T-helper 1 cell treated with Interleukin-12 subunit alpha and Interleukin-12 subunit beta and Interleukin-4 antibody, amounts not matched to agents 30 ng/mL and 1 ng/mL, for 36 hours (primary cell): ENCODE measurements around the gene LSP1. TPM values are rescaled to one million over a fixed set of nuclear protein-coding genes. Genes with fewer than 3 reads are reported as not detected.

Experiments
- intact Hi-C: fragments of 100-400 bp; cut with micrococcal nuclease; formaldehyde crosslinking; loops from one replicate; pipeline ENCODE4 v1.15.1; 2024
- total RNA-seq: library from RNA; stranded (reverse); gene quantifications from 2 replicates; pipeline ENCODE4 v1.2.3, GENCODE V29; 2022

The LSP1 gene
- total RNA-seq, 1 donor from 2014 or later: 418 TPM

DNA sequence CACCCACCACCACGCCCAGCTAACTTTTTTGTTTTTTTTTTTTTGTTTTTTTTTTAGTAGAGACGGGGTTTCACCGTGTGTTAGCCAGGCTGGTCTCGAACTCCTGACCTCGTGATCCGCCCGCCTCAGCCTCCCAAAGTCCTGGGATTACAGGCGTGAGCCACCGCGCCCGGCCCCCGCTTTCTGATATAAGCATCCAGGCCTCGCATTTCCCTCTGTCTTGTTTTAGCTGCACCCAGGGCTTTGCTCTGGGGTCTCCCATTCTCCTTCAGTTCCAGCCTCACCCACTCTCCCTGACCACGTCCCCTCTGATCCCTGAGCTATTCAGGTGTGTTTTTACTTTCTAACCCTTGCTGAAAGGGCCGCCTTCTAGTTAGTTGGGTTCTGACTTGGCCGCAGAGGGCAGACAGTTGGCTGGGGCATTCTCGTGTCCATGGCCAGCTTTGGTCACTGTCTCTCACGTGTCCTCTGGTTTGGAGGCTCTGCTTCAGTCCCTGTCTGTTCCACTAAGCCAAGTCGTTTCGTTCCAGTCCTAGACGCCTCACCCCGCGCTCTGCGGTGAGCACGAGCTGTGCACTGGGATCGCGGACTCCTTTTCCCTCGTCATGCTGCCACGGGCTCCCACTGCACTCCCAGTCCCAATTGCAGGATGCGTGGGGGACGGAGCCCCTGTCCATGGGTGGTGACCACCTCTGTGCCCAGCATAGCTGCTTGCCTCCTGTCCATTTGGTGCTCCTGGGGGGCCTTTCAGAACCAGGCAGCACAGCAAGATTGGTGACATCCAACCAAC, 60.6 kb downstream of the LSP1 start:
- intact Hi-C loops: loop anchor here (2.0 kb wide), 1 partner anchor 21 kb away; no protein-coding TSS in a partner anchor

DNA sequence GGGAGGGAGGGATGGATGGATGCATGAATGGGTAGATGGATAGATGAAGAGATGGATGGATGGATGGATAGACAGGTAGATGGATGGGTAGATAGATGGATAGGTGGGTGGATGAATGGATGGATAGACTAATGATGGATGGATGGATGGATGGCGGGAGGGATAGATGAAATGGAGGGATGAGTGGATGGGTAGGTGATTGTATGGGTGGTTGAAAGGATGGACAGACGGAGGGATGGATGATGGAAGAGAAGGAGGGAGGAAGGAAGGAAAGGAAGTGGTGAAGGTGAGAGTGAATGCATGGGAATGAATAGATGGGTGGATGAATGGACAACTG, 62.9 kb downstream of the LSP1 start:
- intact Hi-C loops: loop anchor here (1.0 to 5.0 kb wide), 3 partner anchors 23 to 63 kb away; partner anchors contain the start of gene LSP1

DNA sequence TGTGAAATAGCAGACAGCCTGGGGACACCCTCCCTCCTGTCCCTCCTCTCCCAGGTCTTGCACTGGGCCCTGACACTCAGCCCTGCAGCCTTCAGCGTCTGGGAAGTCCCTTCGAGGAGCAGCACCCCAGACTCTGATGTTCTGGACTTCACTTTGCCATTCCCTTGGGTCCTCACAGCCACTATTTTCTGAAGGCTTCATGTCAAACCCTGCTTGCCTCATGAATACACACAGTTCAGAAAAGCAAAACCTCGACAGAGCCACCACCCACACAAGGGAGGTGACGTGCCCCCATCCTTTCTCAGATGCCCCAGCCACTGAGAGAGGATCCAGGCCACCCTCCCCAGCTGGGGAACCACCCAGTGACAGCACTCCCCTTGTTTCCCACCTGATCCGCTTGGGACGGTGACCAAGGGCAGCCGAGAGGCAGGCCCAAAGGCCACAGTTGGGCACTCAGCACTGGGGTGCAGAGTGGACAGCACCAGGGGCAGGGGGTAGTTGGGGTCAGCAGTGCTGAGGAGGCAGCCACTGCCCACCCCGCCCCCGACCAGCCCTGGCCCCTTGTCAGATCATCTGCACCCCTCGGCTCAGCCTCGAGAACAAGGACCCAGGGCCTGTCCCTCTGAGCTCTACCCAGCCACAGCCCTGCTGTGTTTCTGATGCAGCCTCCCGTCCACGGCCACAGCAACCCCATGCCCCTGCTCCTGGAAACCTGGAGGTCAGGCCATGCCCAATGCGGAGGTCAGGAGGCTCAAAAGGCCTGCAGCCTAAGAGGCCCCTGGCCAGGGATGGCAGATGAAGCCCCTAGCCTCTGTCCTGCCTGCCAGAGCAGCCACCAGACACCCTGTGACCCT, 63.5 kb downstream of the LSP1 start:
- intact Hi-C loops: loop anchor here (5.0 kb wide), 2 partner anchors 34 to 64 kb away; partner anchors contain the start of gene LSP1

DNA sequence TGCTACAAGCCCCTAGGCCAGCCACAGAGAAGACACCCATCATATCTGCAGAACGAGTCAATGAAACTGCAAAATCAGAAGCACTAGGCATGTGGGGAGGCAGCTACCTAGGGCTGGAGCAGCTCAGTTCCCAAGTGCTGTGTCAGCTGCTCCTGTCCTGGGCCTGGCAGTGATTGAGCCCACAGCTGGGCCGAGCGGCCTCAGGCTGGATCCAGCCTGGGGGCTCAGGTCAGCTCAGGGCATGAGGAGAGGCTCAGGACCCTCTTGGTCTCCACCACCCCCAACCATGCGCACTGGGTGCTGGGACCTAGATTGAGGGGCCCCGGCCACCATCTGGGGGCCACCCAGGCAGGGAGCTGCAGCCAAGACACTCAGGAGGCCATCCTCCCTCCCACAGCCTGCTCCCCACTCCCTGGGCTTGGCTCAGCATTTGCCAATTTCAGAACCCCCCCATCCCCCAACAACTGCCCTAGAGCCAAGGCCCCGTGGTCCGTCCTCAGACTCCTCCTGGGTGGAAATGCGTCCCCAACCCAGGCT, 64.2 kb downstream of the LSP1 start:
- intact Hi-C loops: loop anchor here (5.0 kb wide), 2 partner anchors 35 to 65 kb away; partner anchors contain the start of gene LSP1

DNA sequence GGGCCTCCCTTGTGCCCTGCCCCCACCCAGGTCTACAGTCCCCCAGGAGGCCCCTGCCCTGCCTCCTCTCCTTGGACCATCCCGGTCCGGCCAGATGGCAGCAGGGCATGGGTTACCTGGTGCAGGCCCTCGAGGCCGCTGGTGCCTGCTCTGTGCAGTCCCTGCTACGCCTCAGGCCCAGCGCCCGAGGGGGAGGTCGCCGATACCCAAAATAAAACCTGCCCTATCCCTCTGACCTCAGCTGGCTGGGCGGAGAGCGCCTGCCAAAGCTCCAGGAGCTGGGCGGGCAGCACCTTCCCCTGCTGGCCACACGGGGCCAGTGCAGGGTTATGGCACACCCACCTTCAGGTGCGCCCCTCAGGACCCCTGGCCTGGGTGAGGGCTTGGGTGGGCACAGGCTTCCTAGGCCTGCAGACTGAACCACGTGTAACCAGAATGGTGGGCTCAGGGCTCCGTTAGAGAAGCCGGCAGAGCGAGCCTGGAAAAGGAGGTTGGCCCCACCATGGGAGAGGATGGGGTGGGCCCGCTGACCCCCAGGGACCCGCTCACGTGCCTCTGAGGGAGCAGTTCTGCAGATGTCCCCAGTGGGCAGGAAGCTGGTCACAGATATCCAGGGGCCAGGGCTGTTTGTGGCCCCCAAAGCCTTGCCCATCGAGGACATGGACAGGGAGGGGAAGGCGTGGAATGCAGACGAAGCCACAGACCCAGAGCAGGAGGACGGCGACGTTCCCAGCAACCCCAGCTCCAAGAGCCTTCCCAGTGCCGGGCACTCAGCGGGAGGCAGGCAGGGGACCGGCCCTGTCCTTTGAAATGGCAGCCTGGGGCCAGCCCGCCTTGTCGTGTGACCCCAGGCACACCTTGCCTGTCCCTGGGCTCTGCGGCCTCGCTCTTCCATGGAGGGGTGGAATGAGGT, 64.9 kb downstream of the LSP1 start:
- intact Hi-C loops: loop anchor here (2.0 to 5.0 kb wide), 3 partner anchors 35 to 79 kb away; partner anchors contain the start of genes LSP1 and TNNI2

DNA sequence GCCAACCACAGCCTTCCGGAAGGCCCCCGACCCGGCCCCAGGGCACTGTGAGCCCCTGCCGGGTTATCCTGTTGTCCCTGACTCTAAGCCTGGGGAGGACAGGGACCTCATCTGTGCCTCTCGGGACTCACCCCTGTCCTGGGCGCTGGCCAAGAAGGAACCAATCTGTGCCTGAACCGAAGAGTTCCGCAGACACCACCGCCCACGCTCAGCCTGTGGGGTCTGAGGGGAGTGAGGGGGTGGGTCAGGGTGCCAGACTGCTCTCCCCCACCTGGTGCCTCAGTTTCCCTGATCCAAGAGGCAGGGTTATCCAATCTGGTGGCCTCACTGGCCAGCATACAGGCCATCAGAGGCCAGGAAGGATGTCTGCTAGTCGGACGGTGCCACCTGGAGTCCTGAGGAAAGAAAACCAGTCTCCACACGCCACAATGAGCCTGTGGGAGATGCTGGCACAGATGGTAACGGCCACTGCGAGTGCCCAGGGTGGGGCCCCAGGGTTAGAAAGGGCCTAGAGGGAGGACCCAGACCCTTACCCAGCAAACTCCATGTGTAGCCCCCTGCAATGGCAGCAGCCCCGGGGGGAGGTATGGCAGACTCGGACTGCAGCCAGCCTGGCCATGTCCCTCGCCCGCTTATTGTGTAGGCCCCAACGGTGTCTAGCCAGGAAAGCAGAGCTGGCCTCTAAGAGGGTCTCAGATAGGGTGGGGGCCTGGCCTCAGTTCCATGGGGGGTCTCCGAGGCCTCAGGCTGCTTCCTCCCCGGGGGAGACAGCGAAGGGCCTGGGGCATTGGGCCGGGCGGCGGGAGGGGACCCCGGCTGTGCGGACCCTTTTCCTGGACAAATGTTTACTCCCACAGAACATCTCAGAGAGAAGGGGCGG, 65.8 kb downstream of the LSP1 start:
- intact Hi-C loops: loop anchor here (2.0 to 5.0 kb wide), 3 partner anchors 36 to 80 kb away; partner anchors contain the start of genes LSP1 and TNNI2

DNA sequence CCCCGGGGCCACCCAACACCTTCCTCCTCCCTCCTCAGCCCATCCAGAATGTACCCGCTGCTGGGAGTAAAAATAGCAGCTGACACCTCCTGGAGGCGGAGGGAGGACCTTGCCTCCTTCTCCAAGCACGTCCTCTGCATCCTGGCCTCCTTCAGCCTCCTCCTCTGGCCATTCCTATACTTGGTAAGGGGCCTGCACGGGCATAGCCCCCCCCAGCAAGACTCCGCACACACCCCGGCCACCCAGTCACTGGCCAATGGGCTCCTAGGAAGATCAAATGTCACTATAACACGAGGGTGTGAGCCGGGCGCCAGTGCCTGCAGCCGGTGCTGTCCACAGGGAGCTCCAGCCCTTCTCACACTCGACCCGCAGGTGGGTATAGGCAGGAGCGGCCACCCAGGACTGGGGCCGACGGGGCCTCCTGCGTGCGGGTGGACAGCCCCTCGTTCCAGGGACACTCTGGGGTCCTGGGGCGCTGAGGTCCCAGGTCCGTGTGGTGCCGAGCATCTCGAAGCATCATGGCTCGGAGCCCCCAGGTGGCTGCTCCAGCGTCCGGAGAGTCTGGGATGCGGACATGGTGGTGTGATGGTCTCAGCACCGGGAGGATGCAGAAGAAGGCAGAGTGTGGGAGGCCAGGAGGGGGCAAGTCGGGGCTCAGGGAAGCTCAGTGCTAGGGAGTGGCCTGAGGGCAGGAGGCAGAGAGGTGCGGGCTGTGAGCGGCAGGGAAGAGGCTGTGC, 66.7 kb downstream of the LSP1 start, which contains the start of gene TNNT3:
TNNT3 (plus strand) TSS at position 313 of the 737 bp plus-strand sequence. CDS start 3,172 bp downstream, outside the sequence.
- intact Hi-C loops: loop anchor here (2.0 to 5.0 kb wide), 3 partner anchors 37 to 81 kb away; partner anchors contain the start of genes LSP1 and TNNI2

DNA sequence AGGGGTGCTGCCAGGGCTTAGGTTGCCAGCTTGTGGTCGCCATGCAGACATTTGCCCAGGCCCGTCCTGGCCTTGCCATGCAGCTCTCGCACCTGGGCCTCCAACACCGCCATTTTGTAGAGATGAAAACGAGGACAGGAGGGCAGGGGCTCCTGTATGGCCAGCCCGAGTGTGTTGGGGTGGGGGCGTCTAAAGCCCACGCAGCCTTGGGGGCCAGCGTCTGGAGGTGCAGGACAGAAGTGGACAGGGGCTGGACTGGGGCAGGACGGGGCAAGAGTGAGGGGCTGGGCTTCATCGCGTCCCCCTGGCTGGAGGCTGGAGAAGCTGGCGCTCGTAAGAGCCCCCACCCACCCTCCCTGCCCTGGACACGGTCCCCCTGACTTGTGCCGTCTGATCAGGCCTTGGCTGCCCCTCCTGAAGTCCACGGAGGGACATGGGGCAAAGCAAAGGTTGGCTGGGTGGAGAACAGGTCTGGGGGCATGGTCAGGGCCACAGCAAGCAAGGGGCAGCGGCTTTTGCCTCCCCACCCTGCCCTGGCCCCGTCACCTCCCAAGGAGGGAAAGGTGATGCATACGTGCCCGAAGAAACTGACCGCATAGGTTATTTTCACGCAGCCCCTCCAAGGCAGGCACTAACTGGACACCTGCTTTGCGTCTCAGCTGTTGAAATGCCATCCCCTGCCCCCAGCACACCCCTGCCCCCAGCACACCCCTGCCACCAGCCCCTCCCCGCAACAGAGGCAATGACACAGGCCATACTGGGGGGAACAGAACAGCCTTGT, 67.4 kb downstream of the LSP1 start:
- intact Hi-C loops: no loop called here

DNA sequence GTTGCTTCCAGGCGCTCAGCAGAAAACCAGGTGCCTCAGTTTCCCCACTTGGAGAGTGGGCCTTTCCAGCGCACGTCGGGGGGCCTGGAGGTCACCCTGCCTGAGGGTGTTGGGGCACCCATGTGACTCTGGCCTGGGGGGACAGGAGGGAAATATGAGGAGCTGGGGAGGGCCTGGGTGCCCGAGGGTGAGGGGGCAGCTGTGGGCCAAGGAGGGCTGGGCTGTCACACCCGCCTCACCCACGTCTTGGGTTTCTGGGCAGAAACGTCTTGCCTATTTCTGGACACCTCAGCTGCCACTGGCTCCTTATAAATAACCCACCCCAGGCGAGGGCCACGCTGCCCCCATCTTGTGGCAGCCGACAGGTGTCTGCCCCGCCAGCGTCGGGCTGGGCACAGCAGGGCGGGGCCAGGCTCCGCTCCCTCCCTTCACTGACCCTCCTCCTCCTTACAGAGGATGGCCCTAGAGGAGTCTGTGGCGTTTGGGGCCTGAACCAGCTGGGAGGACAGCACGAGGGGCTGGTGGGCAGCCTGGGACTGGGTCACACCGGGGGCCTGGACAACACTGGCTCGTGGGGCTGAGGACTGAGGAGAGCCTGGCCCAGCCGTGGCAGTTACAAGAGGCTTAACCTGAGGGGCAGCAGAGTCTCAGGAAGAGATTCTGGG, 68.2 kb downstream of the LSP1 start:
- intact Hi-C loops: no loop called here

DNA sequence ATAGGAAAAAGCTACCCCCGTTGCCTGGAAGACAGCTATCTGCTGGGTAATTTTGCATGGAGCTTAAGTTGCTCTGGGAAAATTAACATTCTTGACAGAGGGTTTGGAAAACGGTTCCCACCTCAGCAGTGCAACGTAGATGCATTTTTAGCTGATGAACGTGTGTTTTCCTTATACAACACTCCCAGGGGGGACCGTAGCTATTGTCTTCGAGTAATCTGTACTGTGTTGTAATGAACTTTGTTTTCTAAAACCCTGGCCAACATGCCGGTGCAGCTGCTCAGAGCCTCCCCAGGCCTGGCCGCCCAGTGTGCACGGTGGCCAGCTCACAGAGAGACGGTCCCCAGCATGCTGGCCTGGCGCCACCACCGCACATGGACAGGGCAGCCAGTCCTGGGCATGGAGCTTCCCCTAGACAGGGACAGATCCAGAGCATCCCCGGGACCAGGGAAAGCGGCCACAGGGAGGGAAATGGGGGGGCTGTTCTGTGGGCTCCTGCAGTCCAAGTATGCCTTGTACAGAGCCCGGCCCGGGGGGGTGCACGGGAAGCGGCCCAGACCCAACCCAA, 68.8 kb downstream of the LSP1 start:
- intact Hi-C loops: no loop called here

DNA sequence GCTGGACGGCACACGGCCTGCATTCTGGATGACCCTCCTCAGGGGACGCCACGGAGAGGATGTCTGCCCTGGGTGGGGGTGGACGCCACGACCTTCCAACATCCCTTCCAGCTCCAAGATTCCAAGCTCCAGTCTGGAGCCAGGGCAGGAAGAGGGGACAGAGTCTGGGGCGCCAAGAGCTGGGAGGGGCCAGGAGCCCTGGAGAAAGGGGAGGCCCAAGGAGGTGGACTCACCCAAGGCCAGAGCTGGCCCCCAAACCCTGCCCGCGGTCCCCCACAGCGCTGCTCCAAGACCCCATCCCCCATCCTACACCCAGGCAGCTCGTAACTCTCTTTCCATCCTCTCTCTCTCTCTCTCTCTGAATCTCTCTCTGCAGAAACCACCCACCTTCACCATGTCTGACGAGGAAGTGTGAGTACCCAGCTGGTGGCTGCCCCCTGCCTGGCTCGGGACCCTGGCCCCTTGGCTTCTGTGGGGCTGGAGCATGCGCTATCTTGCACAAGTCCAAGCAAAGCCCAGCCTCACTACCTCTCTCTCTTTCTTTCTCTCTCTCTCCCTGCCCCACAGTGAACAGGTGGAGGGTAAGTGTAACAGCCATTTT, 69.7 kb downstream of the LSP1 start:
- intact Hi-C loops: no loop called here

DNA sequence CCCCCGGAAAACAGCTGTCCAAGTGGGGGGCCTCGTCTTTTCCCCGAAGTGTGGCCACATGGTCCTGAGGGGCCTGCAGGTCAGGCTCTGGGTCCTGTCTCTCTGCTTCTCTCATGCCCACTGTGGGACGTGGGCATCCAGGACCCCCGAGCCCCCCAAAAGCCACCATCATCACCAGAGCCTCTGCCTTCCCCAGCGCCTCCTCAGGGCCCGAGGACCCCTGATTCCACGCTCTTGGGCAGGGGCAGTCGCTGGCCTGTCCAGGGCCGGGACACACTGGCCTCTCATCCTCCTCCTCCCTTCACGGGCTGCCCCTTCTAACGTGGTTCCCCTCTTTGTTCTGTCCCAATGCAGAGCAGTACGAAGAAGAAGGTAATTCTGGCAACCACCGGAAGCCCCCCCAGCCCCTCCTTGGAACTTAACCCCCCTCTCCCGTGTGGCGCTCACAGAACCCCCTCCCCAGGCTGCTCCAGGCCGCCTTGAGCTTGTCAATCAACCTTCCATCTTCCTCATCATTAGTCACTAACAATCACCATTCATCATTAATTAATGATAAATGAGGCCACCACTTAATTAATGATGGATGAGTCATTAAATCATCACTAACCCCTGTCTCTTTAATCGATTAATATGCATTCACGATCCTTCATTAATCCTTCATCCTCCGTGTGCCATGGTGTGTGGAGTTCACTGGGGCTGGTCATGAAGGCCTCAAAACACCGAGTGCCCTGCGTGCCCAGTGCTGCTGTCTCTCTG, 70.5 kb downstream of the LSP1 start:
- intact Hi-C loops: no loop called here

DNA sequence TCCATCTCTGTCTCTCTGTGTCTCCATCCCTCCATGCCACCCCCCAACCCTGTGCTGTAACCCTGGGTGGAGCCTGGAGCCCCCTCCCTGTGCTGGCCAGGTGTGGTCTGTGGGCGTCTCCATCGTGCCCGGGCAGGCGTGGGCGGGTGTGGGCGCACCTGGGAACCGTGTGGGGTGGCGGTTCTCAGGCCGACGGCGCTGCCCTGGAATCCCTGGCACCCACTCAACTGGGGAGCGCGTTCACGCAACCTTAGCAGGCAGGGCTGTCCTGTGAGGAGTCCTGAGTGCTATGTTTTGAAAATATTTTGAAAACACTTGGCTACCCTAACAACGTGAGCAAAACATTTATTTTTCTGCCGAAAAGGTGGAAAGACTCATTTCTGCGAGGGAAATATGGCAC, 71.3 kb downstream of the LSP1 start:
- intact Hi-C loops: no loop called here

DNA sequence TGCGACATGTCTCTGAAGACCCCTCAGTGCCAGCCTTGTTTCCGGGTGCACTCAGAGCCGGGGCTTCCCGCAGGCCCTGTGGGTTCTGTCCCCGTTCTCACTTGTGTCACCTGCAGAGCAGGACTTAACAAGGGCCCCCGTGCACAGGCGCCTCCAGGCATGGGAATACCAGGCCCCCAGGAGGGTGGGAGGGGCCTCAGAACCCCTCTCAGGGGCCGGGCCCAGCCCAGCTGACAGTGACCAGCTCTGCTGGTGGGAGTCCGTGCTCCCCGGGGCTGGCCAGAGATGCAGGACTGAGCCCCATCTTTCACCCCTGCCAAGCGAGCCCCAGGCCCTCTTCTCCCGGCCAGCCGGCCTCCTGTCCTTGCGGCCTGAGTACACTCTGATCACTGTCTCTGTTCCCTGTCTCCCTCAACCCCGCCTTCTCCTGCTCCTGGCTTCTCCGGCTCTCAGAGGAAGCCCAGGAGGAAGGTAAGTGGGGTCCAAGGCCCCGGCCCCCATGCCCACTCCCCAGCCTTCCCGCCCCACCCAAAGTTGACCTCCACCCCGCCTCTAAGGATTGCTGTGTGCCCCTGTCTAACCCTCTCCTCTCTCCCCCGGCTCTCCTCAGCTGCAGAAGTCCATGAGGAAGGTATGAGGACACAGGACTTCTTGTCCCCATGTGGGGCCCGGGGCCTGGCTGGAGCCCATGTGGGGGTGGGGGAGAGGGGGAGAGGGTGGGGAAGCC, 71.9 kb downstream of the LSP1 start:
- intact Hi-C loops: no loop called here
